MG63 (cell line): Measurements from ENCODE around the gene UBE2I. TPM values are rescaled to one million over a fixed set of nuclear protein-coding genes. Genes with fewer than 3 reads are reported as not detected.

Experiments
- DNase-seq: peaks from one replicate; pipeline ENCODE4 v3.0.0-alpha.2; 2020
- H3K27me3 ChIP-seq: fragments of 250-450 bp; sonication (Bioruptor Pico); 2 replicates; pipeline ENCODE4 v1.5.1; 2020; ENCODE audit warnings: mild to moderate bottlenecking, moderate library complexity
- H3K36me3 ChIP-seq: fragments of 250-450 bp; sonication (Bioruptor Pico); 2 replicates; pipeline ENCODE4 v1.5.1; 2020; ENCODE audit warnings: mild to moderate bottlenecking, moderate library complexity
- H3K4me3 ChIP-seq: fragments of 250-450 bp; sonication (Bioruptor Pico); 2 replicates; pipeline ENCODE4 v1.5.1; 2020; ENCODE audit warnings: mild to moderate bottlenecking, moderate library complexity
- H3K9me3 ChIP-seq: fragments of 250-450 bp; sonication (Bioruptor Pico); 2 replicates; pipeline ENCODE4 v1.5.1; 2020; ENCODE audit warnings: mild to moderate bottlenecking, moderate library complexity
- total RNA-seq: library from RNA; depleted of rRNA; stranded (reverse); fragments of >200 nt; shearing (Covaris generic); gene quantifications from 2 replicates; pipeline ENCODE4 v1.2.3, GENCODE V29; 2014; ENCODE audit warnings: low replicate concordance

Gene UBE2I
- total RNA-seq, 1 experiment from 2014 or later, result 228 TPM

DNA sequence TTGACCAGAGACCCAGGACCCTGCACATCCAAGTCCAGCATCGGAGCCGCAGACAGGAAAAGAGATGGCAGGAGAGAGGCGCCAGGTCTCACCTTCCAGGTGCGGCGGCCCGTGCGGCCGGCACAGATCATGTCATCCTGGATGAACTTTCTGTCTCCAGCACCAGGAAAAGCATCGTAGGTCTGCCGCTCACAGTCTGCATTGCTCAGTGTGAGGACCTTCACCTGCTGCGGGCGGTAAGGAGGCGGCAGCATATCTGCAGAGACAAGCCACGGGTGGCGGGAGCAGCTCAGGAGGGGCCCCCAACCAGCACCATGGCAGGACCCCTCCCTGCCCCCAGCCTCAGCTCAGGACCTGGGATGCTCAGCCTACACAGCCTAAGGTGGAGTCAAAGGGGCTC, 35.6 kb upstream of the UBE2I start:
- Histone ChIP-seq H3K27me3 (peaks cover 43% of the 10 kb centered on the region), H3K4me3 (no peak overlapping the region), H3K9me3 (no peaks in the 10 kb centered on the region), H3K36me3 (no peaks in the 10 kb centered on the region)
- no peak for DNase-seq

- peaks cover 44% of the 10 kb centered on the region for H3K27me3 ChIP-seq
- no peak overlapping the region for H3K4me3 ChIP-seq
- H3K36me3 ChIP-seq, result no peaks in the 10 kb centered on the region
- DNase-seq, result no peak
- no peaks in the 10 kb centered on the region for H3K9me3 ChIP-seq
Observed at GRCh38 chr16:1274767-1275166, 34.7 kb upstream of the UBE2I start.

- Histone ChIP-seq H3K9me3 (no peaks in the 10 kb centered on the region), H3K27me3 (peaks cover 53% of the 10 kb centered on the region), H3K4me3 (no peak overlapping the region), H3K36me3 (no peaks in the 10 kb centered on the region)
- DNase-seq, result no peak
Observed at GRCh38 chr16:1275791-1276579, 33.5 kb upstream of the UBE2I start.

DNA sequence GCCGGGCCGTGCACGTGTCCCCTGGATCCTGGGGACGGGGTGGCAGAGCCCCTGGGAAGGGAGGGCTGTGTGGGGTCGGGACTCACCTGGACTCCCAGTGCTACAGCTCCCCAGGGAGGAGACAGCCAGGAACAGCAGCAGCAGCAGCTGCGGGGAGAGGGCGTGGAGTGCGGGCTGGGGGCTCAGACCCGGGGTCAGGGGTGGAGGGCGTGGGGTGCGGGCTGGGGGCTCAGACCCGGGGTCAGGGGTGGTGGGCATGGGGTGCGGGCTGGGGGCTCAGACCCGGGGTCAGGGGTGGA, 32.9 kb upstream of the UBE2I start:
- Histone ChIP-seq H3K9me3 (no peaks in the 10 kb centered on the region), H3K36me3 (no peaks in the 10 kb centered on the region), H3K27me3 (peaks cover 56% of the 10 kb centered on the region), H3K4me3 (no peak overlapping the region)
- DNase-seq, result no peak

GRCh38 chr16:1277151-1277598, 32.3 kb upstream of the UBE2I start:
- DNase-seq, result no peak

DNA sequence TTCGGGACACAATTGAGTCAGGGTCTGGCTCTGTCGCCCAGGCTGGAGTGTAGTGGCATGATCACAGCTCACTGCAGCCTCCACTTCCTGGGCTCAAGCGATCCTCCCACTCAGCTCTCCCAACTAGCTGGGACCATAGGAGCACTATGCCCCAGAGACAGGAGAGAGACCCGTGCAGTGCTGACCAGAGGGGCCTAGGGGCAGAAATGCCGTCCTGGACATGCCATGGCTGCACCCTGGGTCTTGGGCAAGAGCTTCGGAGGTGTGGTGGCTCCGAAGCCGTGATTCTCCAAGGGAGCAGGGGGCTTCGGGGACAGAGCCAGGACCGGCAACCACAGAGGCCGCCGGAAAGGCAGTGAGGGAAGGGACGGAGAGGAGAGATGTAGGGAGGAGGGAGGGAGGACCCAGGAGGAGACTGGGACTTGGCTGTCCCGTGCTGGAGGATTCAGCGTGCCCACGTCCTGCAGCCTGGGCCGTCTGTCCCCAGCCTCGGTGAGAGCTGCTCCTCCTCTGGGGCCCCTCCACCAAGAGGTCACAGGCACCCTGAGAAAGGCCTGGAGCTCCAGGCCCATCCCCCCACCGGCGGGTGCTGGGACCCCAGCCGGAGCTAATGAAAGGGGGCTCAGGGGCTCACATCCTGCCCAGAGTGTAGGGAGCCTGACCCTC, 31.7 kb upstream of the UBE2I start:
- no peaks in the 10 kb centered on the region for H3K9me3 ChIP-seq
- DNase-seq, result no peak
- H3K27me3 ChIP-seq, result peaks cover 51% of the 10 kb centered on the region
- H3K36me3 ChIP-seq, result no peaks in the 10 kb centered on the region
- no peak overlapping the region for H3K4me3 ChIP-seq

More at GRCh38 chr16:1277151-1277598, 32.3 kb upstream of the UBE2I start:
- Histone ChIP-seq H3K36me3 (no peaks in the 10 kb centered on the region), H3K27me3 (peaks cover 57% of the 10 kb centered on the region), H3K4me3 (no peak overlapping the region), H3K9me3 (no peaks in the 10 kb centered on the region)

- H3K27me3 ChIP-seq, result peaks cover 45% of the 10 kb centered on the region
- no peak for DNase-seq
- H3K9me3 ChIP-seq, result no peaks in the 10 kb centered on the region
- no peaks in the 10 kb centered on the region for H3K36me3 ChIP-seq
- no peak overlapping the region for H3K4me3 ChIP-seq
Observed at GRCh38 chr16:1278477-1278876, 31.0 kb upstream of the UBE2I start.

DNA sequence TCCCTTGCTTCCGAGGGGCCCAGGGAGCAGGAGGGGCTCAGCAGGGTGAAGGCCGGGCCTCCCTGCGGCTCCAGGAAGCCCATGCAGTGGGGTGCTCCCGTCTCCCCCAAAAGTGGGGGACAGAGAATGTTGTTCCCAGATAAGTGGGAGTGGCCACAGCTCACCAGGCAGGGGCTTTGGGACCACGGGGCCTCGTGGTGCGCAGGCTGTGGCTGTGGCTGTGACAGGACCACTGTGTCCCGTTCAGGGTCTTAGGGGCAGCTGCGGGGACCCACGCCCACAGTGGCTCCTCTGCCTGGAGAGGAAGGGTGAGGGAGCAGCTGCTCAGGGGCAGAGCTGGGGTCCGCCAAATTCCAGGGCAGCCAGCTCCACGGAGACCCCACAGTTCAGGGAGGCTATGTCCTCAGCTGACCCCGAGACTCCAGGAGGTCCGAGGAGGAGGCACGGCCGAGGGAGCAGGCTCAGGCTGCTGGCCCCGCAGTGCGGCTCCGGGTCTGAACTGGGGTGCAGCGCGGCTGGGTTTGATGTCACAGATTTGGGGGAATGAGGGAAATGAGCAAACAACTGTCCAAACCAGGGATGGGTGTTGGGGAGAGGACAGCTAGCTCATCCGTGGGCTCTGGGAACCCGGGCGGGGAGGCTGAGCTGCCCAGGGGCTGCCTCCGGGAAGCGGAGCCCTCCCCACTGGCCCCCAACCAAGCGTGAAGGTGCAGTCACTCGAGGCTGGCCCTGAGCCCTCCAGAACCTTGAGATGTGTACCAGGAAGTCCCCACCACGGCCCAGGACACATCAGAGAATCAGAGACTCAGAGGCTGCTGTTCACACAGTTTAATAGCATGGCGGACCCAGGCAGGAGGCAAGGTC, 30.1 kb upstream of the UBE2I start:
- Histone ChIP-seq H3K27me3 (peaks cover 40% of the 10 kb centered on the region), H3K36me3 (no peaks in the 10 kb centered on the region), H3K9me3 (no peaks in the 10 kb centered on the region), H3K4me3 (no peak overlapping the region)
- DNase-seq, result no peak

- no peak overlapping the region for H3K4me3 ChIP-seq
- DNase-seq, result no peak
- H3K27me3 ChIP-seq, result peaks cover 39% of the 10 kb centered on the region
- H3K36me3 ChIP-seq, result no peaks in the 10 kb centered on the region
- no peaks in the 10 kb centered on the region for H3K9me3 ChIP-seq
Observed at GRCh38 chr16:1279945-1280589, 29.4 kb upstream of the UBE2I start.

GRCh38 chr16:1280783-1281182, 28.7 kb upstream of the UBE2I start:
- H3K27me3 ChIP-seq, result peaks cover 35% of the 10 kb centered on the region
- no peaks in the 10 kb centered on the region for H3K9me3 ChIP-seq
- no peaks in the 10 kb centered on the region for H3K36me3 ChIP-seq
- DNase-seq, result no peak
- H3K4me3 ChIP-seq, result no peak overlapping the region

DNA sequence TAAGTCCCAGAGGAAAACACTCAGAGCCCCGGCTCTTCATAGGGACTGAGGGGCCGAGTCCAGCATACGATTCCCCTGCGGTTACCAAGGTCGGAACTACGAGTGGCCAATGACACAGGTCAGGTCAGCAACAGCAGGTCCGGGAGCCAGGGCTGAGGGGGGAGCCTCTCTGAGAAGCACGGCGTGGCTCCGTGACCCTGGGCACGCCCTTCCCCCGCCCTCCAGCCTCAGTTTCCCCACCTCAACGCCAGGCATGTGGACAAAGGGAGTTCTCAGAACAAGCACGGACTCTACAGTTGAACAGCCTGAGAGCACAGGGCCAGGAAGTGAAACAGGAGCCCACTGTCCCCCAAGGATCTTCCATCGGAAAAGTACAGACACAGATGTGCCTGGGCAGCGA, 27.9 kb upstream of the UBE2I start:
- peaks cover 32% of the 10 kb centered on the region for H3K27me3 ChIP-seq
- no peak for DNase-seq

GRCh38 chr16:1282324-1282973, 27.0 kb upstream of the UBE2I start:
- Histone ChIP-seq H3K4me3 (no peak overlapping the region), H3K27me3 (peaks cover 35% of the 10 kb centered on the region), H3K9me3 (no peaks in the 10 kb centered on the region), H3K36me3 (no peaks in the 10 kb centered on the region)
- no peak for DNase-seq

More for the DNA sequence above, 27.9 kb upstream of the UBE2I start:
- no peaks in the 10 kb centered on the region for H3K9me3 ChIP-seq
- no peak overlapping the region for H3K4me3 ChIP-seq
- no peaks in the 10 kb centered on the region for H3K36me3 ChIP-seq

GRCh38 chr16:1283296-1283695, 26.1 kb upstream of the UBE2I start:
- Histone ChIP-seq H3K9me3 (no peaks in the 10 kb centered on the region), H3K27me3 (peaks cover 38% of the 10 kb centered on the region), H3K36me3 (no peaks in the 10 kb centered on the region), H3K4me3 (no peak overlapping the region)
- DNase-seq, result no peak

GRCh38 chr16:1283996-1284616, 25.3 kb upstream of the UBE2I start:
- H3K36me3 ChIP-seq, result no peaks in the 10 kb centered on the region
- H3K27me3 ChIP-seq, result peaks cover 46% of the 10 kb centered on the region
- no peaks in the 10 kb centered on the region for H3K9me3 ChIP-seq
- DNase-seq, result no peak
- H3K4me3 ChIP-seq, result no peak overlapping the region

GRCh38 chr16:1285669-1286512, 23.5 kb upstream of the UBE2I start:
- Histone ChIP-seq H3K9me3 (no peaks in the 10 kb centered on the region), H3K27me3 (peaks cover 52% of the 10 kb centered on the region), H3K4me3 (no peak overlapping the region), H3K36me3 (no peaks in the 10 kb centered on the region)
- no peak for DNase-seq
